NOMO-1 treated with dmso at 0.1 percent for 144 hours (cell line): ENCODE data around the gene CSNK1G1.
"Not testable (repeated sequence)": the region's sequence is repeated elsewhere in the genome, so short reads cannot be mapped to it uniquely, and the experiment has no call there.

Source experiments
- DNase-seq: peaks from one replicate; lab custom pipeline; 2025; ENCODE audit not compliant: unreplicated experiment; lab: John Stamatoyannopoulos, UW

Gene CSNK1G1

GRCh38 chr15:64137226-64137833 lies 218.6 kb downstream of the CSNK1G1 start:
- DNase-seq: no peak

- DNase-seq: no peak
Observed at GRCh38 chr15:64136347-64136746, 219.6 kb downstream of the CSNK1G1 start.

GRCh38 chr15:64134345-64134829 lies 221.6 kb downstream of the CSNK1G1 start:
- DNase-seq: no peak

GRCh38 chr15:64133623-64134344 lies 222.2 kb downstream of the CSNK1G1 start:
- no peak for DNase-seq

GRCh38 chr15:64132217-64132616 lies 223.8 kb downstream of the CSNK1G1 start:
- no peak for DNase-seq

- no peak for DNase-seq
Observed at GRCh38 chr15:64131547-64131946, 224.4 kb downstream of the CSNK1G1 start.

GRCh38 chr15:64130159-64130558 lies 225.8 kb downstream of the CSNK1G1 start:
- DNase-seq: no peak

GRCh38 chr15:64127521-64128270 lies 228.3 kb downstream of the CSNK1G1 start:
- no peak for DNase-seq

- no peak for DNase-seq
Observed at GRCh38 chr15:64125978-64126377, 230.0 kb downstream of the CSNK1G1 start.

- DNase-seq: no peak
Observed at GRCh38 chr15:64122936-64123351, 233.0 kb downstream of the CSNK1G1 start.

GRCh38 chr15:64122444-64122843 lies 233.5 kb downstream of the CSNK1G1 start:
- DNase-seq: no peak

GRCh38 chr15:64121614-64122013 lies 234.4 kb downstream of the CSNK1G1 start:
- no peak for DNase-seq

GRCh38 chr15:64120322-64120721 lies 235.7 kb downstream of the CSNK1G1 start:
- DNase-seq: not testable (repeated sequence)

- DNase-seq: no peak
Observed at GRCh38 chr15:64117759-64118487, 238.1 kb downstream of the CSNK1G1 start.
